Measurements from ENCODE around the gene TEPSIN.

TEPSIN gene

GRCh38 chr17:81219476-81220180 is 19.2 kb downstream of the TEPSIN start:
- DNase-seq (ENCODE audit: low spot score), result no peak

GRCh38 chr17:81218991-81219390 is 19.9 kb downstream of the TEPSIN start:
- no peak for DNase-seq (ENCODE audit: low spot score)

- no peak for DNase-seq (ENCODE audit: low spot score)
Observed at GRCh38 chr17:81218459-81218858, 20.4 kb downstream of the TEPSIN start.

DNA sequence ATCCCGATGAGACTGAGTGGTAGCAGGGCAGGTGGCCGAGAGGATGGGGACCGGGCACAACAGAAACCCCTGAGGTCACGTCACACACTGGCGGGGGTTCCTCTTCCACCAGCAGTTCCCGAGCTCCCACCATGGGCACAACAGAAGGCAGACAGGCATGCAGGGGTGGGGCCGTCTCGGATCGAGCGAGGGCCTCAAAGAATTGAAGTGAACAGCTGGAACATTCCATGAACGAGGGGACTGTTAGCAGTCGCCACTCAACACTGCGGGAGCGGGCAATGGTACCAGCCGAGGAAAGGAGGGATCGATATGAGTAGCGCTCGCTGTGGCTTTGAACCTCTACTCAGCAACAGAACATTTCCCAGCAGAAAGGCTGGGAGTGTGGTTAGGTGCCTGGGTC is 21.4 kb downstream of the TEPSIN start:
- DNase-seq (ENCODE audit: low spot score), result no peak

DNA sequence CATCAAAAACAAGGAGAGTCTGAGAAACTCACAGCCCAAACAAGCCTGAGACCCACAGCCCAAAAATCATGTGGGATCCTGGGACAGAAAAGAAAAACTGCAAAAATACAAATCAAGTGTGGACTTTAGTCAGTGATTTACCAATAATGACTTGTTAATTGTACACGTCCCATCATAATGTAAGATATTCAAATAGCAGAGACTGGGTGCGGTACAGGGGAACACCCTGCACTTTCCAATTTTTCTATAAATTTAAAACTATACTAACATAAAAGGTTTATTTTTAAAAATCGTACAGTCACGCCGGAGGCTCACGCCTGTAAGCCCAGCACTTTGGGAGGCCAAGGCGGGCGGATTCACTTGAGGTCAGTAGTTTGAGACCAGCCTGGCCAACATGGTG is 24.9 kb downstream of the TEPSIN start:
- DNase-seq (ENCODE audit: low spot score), result no peak

DNA sequence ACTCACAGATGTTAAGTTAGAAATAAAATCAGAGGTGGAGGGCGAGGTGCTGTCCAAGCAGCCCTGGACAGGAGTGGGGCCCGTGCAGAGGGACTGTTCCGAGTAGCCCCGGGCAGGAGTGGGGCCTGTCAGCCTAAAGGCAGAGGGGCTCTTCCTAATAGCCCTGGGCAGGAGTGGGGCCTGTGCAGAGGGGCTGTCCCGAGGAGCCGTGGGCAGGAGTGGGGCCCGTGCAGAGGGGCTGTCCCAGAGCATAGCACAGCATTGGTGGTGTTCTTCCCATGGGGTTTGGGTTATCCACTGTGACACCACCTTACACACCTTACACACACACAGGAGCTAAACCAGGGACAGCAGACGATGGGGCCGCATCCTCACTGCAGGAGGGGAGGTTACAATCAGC is 26.5 kb downstream of the TEPSIN start:
- DNase-seq (ENCODE audit: low spot score), result no peak

GRCh38 chr17:81210868-81211267 is 28.0 kb downstream of the TEPSIN start:
- DNase-seq (ENCODE audit: low spot score), result no peak

DNA sequence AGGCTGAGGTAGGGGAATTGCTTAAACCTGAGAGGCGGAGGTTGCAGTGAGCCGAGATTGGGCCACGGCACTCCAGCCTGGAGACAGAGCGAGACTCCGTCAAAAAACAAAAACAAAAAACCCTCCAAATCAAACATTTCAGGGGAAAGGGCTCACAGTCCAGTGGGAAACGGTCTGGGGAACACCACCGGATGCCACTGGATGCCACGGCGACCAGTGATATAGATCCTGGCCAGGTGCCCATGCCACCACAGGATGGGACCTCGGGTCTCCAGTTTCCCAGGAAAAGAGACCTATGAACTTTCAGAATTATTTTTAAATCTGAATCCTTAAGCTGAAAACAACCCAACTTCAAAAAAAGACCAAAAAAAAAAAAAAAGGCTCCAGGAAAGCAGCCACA is 28.4 kb downstream of the TEPSIN start:
- DNase-seq (ENCODE audit: low spot score), result no peak

DNA sequence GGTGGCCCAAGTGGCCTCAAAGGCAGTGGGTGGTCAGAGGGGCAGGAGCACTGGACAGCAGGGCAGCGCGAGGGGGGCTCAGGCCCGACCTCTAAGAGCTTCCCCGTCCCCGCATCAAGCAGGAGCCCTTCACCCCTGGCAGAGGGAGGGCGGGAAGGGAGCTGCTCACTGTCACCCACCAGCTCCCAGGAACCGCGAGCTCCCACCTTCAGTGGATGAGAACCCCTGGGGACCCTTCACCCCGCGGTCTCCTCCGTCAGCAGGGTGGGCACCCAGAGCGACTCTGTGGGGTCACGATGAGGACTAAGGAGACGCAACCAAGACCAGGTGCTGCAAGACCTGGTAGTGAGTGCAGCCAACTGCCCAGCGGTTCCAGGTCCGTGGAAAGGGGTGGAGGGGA is 29.7 kb downstream of the TEPSIN start:
- no peak for DNase-seq (ENCODE audit: low spot score)

DNA sequence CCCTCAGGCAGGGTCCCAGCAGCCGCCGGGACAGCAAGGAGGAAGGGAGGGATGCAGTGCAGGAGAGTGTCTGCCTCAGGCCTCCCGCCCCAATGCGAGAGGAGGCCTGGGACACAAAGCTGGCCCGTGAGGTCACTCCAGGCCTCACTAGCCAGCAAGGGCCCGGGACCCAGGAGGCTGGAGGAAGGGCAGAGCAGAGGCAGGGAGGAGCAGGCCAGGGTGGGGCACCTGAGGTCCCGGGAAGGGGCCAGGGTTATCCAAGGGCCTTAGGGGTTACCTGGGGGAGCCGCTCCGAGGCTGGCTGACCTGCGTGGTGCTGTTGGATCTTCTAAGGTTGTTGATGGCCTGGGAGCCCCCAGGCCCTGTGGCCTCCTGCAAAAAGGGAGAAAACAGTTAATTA is 30.2 kb downstream of the TEPSIN start:
- DNase-seq (ENCODE audit: low spot score), result no peak

DNA sequence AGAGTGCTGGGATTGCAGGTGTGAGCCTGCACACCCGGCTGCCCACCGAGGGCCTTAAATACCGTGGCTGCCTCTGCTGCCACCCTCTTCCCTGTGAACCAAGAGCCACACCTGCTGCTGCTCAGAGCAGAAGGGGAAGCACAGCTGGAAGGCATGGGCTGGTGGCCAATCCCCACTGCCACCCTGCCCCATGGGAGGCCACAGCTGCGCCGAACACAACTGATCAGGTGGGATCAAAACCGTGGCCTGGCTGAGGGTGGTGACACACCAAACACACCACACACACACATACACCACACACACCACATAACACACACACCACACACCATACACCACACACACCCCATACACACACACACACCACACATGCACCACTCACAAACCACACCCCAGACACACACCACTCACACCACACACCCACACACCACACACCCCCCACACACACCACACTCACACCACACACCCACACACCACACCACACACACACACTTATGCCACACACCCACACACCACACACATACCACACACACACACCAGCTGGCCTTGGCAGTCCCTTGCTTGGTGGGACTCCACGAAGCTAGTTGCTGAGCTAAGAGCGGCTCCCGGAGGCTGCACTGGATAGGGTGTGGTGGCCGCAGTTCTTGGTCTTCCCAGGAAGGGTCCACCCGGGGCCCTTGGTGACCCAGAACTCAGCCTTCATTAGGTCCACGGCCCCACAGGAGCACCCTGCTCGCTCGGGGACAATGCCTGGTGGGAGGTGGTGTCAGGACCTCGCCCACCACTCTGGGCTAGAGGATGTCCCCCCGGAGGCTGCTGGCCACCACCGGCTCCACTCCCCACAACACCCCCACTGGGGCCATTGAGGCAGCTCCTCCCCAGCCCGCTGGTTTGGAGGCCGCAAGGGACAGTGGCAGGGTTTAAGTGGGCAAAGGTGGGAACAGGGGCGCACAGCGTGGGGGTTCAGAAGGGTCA is 31.0 kb downstream of the TEPSIN start:
- no peak for DNase-seq (ENCODE audit: low spot score)

DNA sequence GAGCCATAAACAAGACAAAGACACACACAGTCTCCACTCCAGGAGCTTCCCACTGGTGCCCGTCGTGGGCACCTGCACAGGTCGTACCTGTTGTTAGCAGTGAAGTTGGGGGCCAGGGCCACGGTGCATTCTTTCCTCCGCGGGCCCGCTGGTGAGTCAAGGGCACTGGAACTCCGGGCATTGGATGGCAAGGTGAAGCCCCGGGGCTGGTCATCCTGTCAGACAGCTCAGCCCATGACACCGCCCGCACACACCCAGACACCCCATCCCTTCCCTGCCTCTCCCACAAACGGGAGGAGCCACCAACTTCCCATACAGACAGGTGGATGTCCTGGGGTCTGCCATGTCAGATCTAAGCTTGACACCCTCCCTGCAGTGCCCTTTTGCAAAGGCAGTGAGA is 32.2 kb downstream of the TEPSIN start:
- no peak for DNase-seq (ENCODE audit: low spot score)

- DNase-seq (ENCODE audit: low spot score), result no peak
Observed at GRCh38 chr17:81206166-81206565, 32.7 kb downstream of the TEPSIN start.

- no peak for DNase-seq (ENCODE audit: low spot score)
Observed at GRCh38 chr17:81204578-81204977, 34.3 kb downstream of the TEPSIN start.

GRCh38 chr17:81203136-81203535 is 35.7 kb downstream of the TEPSIN start:
- DNase-seq (ENCODE audit: low spot score), result no peak

- no peak for DNase-seq (ENCODE audit: low spot score)
Observed at GRCh38 chr17:81202318-81202717, 36.5 kb downstream of the TEPSIN start.

DNA sequence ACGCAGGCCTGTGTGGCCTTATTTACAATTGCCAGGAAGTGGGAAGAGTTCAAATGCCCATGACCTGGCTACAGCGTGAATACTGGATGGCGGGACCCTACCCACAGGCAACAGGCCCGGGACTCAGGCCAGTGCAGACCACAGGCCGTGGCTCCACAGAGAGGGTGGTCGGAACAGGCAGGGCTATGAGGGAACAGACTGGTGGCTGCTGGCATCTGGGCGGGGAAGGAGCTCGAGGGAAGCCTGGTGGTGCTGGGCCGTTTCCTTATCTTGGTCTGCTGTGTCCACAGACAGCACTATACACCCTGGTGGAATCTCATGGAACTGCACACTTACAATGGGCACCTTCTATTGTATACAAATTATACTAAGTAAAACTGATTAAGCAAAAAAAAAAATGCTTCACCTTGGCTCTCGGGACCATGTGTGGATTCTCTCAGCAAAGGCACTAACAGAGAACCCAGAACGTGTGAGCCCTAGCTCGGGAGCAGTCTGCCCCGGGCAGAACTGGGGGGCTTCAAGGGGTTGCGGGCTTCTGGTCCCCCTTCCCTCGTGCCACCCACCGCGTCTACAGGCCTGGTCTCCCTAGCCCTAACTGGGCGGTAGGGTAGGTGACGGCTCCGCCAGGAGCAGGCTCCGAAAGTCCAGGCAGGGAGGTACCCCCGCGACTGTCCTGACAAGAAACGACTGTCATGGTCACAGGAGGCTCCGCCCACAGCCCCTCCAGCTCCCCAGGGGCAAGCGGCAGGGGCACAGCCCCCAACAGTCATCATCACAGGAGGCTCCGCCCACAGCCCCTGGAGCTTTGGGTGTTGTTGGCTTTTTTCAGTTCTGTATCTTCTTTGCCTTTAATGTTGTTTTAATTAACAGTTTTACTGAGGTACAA is 37.9 kb downstream of the TEPSIN start:
- DNase-seq (ENCODE audit: low spot score), result peak; percentile 9

DNA sequence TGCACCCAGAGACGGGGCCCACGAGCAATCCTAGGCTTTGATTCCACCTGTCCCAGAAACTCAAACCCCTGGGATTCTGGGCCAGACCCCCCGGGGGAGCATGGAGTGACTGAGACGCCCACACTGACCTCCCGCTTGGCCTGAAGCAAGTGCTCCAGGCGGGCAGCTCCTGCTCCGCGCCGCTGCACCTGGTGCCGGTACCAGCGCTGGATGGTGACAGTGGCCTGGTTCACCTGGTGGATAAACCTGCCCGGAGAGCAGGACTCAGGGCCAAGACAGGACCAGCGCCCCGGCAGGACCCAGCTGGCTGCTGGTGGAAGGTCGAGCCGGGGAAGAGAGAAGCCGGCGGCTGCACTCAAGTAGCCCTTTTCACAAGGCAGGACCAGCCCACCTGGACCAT is 38.7 kb downstream of the TEPSIN start:
- DNase-seq (ENCODE audit: low spot score), result no peak

DNA sequence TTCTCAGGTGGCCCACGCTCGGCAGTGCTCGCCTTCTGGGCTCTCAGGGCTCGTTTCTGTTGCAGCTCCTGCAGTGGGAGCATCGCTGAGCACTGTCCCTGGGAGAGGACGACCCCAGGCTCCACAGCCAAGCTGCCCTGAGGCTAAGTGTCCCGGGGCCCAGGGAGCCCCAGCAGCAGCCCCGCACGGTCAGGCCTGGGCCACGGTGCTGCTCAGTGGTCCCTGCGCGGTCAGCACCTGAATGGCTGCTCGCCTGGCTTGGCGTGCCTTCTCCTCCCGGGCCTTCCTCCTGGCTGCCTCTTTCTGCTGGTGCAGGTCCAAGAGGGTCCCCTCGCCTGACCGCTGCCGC is 39.4 kb downstream of the TEPSIN start:
- no peak for DNase-seq (ENCODE audit: low spot score)

- DNase-seq (ENCODE audit: low spot score), result no peak
Observed at GRCh38 chr17:81198826-81199481, 39.9 kb downstream of the TEPSIN start.

DNA sequence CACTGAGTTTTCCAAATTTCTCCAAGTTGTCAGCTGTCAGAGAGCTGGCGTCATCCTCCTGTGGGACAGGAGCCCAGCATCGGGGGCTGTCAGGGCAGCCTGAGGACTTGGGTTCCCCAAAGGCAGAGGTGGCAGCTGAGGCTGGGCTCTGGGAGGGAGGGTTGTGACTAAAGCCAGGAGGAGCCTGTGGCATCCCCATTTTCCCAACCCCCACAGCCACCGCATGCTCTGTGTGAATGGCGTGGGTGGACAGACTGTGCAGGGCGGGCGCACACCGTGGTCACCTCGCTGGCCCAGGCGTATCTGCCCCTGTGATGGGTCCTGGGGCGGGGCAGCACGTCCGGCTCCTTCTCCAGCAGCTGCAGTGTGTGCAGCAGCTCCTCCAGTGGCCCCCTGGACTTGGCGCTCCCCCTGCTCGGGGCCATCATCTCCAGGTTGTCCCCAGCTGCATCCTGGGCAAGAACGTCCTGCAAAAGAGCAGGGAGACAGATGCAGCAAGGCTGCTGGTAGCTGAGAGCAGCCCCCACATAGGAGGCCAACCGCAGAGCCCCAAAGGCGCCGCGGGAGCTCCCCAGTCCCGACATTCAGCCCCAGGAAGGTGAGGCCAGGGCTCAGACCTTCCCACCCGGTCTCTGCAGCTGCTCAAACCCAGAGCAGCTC is 40.9 kb downstream of the TEPSIN start:
- DNase-seq (ENCODE audit: low spot score), result no peak
